Trophoblast cell (in vitro differentiated cells and primary cell): Measurements from ENCODE around the gene NDST3.
A peak's percentile ranks its signal among the peaks of the same experiment; 100 is the strongest.

Experiments
- DNase-seq, 2 donors: peaks; one replicate each; pipeline ENCODE4 v3.0.0-alpha.2; 2016
- H2AFZ ChIP-seq: 2 replicates; pipeline ENCODE4 v1.6.1; 2013; ENCODE audit warnings: low read length, moderate library complexity, mild to moderate bottlenecking; ENCODE audit not compliant: insufficient read depth, poor library complexity
- H2AK5ac ChIP-seq: 2 replicates; pipeline ENCODE4 v1.6.1; 2013; ENCODE audit warnings: mild to moderate bottlenecking, low read length
- H2BK120ac ChIP-seq: 2 replicates; pipeline ENCODE4 v1.6.1; 2013; ENCODE audit warnings: low read length, mild to moderate bottlenecking, moderate library complexity; ENCODE audit not compliant: insufficient read depth, poor library complexity
- H2BK12ac ChIP-seq: 2 replicates; pipeline ENCODE4 v1.6.1; 2013; ENCODE audit warnings: mild to moderate bottlenecking, low read length, moderate library complexity
- H2BK5ac ChIP-seq: 2 replicates; pipeline ENCODE4 v1.6.1; 2013; ENCODE audit warnings: low read length, low read depth, moderate library complexity, mild to moderate bottlenecking; ENCODE audit not compliant: poor library complexity
- H3K14ac ChIP-seq: 2 replicates; pipeline ENCODE4 v1.6.1; 2013; ENCODE audit warnings: mild to moderate bottlenecking, low read length
- H3K18ac ChIP-seq: 2 replicates; pipeline ENCODE4 v1.6.1; 2013; ENCODE audit warnings: mild to moderate bottlenecking, low read length
- H3K23ac ChIP-seq: 2 replicates; pipeline ENCODE4 v1.6.1; 2013; ENCODE audit warnings: low read length
- H3K27ac ChIP-seq: 2 replicates; pipeline ENCODE4 v1.5.1; 2013; ENCODE audit warnings: low read depth, mild to moderate bottlenecking, inconsistent platforms, low read length, moderate library complexity
- H3K27me3 ChIP-seq: 2 replicates; pipeline ENCODE4 v1.6.1; 2013; ENCODE audit warnings: inconsistent platforms, mild to moderate bottlenecking, low read length, moderate library complexity; ENCODE audit not compliant: insufficient read depth
- H3K36me3 ChIP-seq, 2 experiments: 1 replicate in 1 of 2; 2 replicates in 1 of 2; pipeline ENCODE4 v1.6.1; 2013; ENCODE audit warnings: low read length in 2 of 2, mild to moderate bottlenecking in 2 of 2, moderate library complexity in 1 of 2; ENCODE audit not compliant: insufficient read depth in 2 of 2, control insufficient read depth in 1 of 2
- H3K4ac ChIP-seq: 2 replicates; pipeline ENCODE4 v1.6.1; 2013; ENCODE audit warnings: low read depth, mild to moderate bottlenecking, low read length, moderate library complexity
- H3K4me1 ChIP-seq, 2 experiments: 1 replicate in 1 of 2; 2 replicates in 1 of 2; pipeline ENCODE4 v1.6.1; 2013; ENCODE audit warnings: low read length in 2 of 2, mild to moderate bottlenecking in 2 of 2, moderate library complexity in 1 of 2; ENCODE audit not compliant: insufficient read depth in 2 of 2, control insufficient read depth in 1 of 2
- H3K4me2 ChIP-seq: 2 replicates; pipeline ENCODE4 v1.6.1; 2013; ENCODE audit warnings: inconsistent platforms, mild to moderate bottlenecking, low read length, moderate library complexity
- H3K4me3 ChIP-seq: 2 replicates; pipeline ENCODE4 v1.5.1; 2013; ENCODE audit warnings: mild to moderate bottlenecking, low read depth, low read length, inconsistent platforms
- H3K79me1 ChIP-seq: one replicate; pipeline ENCODE4 v1.6.1; 2013; ENCODE audit warnings: low read length
- H3K79me2 ChIP-seq: 2 replicates; pipeline ENCODE4 v1.6.1; 2013; ENCODE audit warnings: low read length, mild to moderate bottlenecking; ENCODE audit not compliant: control insufficient read depth, insufficient read depth, poor library complexity
- H3K9ac ChIP-seq: 2 replicates; pipeline ENCODE4 v1.6.1; 2013; ENCODE audit warnings: mild to moderate bottlenecking, low read length
- H3K9me3 ChIP-seq: 2 replicates; pipeline ENCODE4 v1.6.1; 2013; ENCODE audit warnings: low read depth, mild to moderate bottlenecking, control low read depth, inconsistent platforms, low read length; ENCODE audit not compliant: insufficient read depth
- H4K12ac ChIP-seq: 2 replicates; pipeline ENCODE4 v1.6.1; 2013; ENCODE audit warnings: low read depth, mild to moderate bottlenecking, low read length, moderate library complexity
- H4K8ac ChIP-seq: 2 replicates; pipeline ENCODE4 v1.6.1; 2013; ENCODE audit warnings: low read depth, mild to moderate bottlenecking, low read length, moderate library complexity
- H4K91ac ChIP-seq: one replicate; pipeline ENCODE4 v1.6.1; 2013; ENCODE audit warnings: low read depth, mild to moderate bottlenecking, low read length, moderate library complexity
- WGBS: extraction: QIAGEN DNeasy Blood & Tissue Kit; methylation state at CpG from one replicate; pipeline ENCODE4 v1.1.7; 2013; ENCODE audit warnings: missing lambda C conversion rate; ENCODE audit not compliant: insufficient read length, insufficient coverage; ENCODE audit errors: extremely low coverage; 5-methylcytosine and 5-hydroxymethylcytosine counted together

Gene NDST3

DNA sequence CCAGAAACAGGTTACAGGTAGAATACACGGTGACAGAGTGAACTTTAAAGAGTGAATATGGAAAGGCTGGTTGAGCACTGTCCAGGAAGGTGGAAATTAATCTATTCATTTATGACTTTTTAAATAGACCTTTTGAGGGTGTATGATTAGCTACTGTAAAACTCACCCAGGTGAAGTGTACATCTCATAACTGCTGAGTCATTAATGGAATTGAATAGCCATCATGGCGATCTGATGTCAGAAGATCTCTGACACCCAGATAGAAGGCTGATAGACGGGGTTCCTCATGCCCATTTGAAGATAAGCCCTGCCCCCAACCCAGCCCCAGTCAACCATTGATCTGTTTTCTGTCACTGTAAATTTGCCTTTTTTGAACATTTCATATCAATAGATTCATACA lies 234.5 kb downstream of the NDST3 start:
- H2BK5ac ChIP-seq: no peak overlapping the region
- no peak overlapping the region for H4K12ac ChIP-seq
- WGBS: no CpG with 5 or more reads among the region's 3 CpGs

DNA sequence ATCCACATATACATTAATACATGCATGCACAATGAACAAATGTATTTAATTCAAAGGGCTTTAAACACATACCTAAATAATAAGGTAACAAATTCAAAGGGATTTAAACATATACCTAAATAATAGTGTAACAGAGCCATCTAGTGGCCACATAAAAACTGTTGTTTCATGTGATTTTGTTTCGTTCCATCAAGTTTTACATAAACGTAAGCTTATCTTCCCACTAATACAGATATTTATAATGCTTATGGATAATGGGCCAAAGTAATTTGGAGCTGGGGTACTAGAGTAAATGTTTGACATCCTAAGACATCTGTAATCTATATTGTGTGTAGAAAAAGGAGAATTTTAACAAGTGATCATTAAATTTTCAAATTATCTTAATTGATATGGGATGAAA lies 236.2 kb downstream of the NDST3 start:
- no peaks in the 10 kb centered on the region for H3K79me1 ChIP-seq
- H3K27me3 ChIP-seq: no peaks in the 10 kb centered on the region
- WGBS: no CpG with 5 or more reads among the region's 2 CpGs
- no peak overlapping the region for H2BK12ac ChIP-seq
- H3K4me3 ChIP-seq: no peak overlapping the region
- H4K91ac ChIP-seq: no peak overlapping the region
- DNase-seq: peak in 1 of 2 donors; percentile 74
- H3K79me2 ChIP-seq: no peaks in the 10 kb centered on the region
- H3K4me1 ChIP-seq: no peaks in the 10 kb centered on the region
- H4K12ac ChIP-seq: no peak overlapping the region
- no peak overlapping the region for H3K4me2 ChIP-seq
- no peak overlapping the region for H3K9ac ChIP-seq
- no peak overlapping the region for H4K8ac ChIP-seq
- H3K18ac ChIP-seq: no peak overlapping the region
- H3K23ac ChIP-seq: no peak overlapping the region
- H3K36me3 ChIP-seq: peaks cover 0 to 2% of the 10 kb centered on the region in 2 experiments
- H2AK5ac ChIP-seq: no peak overlapping the region
- no peak overlapping the region for H2BK120ac ChIP-seq
- no peak overlapping the region for H2AFZ ChIP-seq
- H3K27ac ChIP-seq: no peak overlapping the region
- H2BK5ac ChIP-seq: no peak overlapping the region
- H3K4ac ChIP-seq: no peak overlapping the region
- peaks cover 2% of the 10 kb centered on the region for H3K9me3 ChIP-seq
- no peak overlapping the region for H3K14ac ChIP-seq

More for the DNA sequence above, 234.5 kb downstream of the NDST3 start:
- H4K8ac ChIP-seq: no peak overlapping the region
- H3K36me3 ChIP-seq: peaks cover 0 to 4% of the 10 kb centered on the region in 2 experiments
- no peak overlapping the region for H2AK5ac ChIP-seq
- no peak overlapping the region for H3K23ac ChIP-seq
- H4K91ac ChIP-seq: no peak overlapping the region
- H3K27ac ChIP-seq: no peak overlapping the region
- H3K79me2 ChIP-seq: no peaks in the 10 kb centered on the region
- H2BK12ac ChIP-seq: no peak overlapping the region
- no peak overlapping the region for H2AFZ ChIP-seq
- no peaks in the 10 kb centered on the region for H3K79me1 ChIP-seq
- no peaks in the 10 kb centered on the region for H3K27me3 ChIP-seq
- H2BK120ac ChIP-seq: no peak overlapping the region
- no peak overlapping the region for H3K14ac ChIP-seq
- no peak overlapping the region for H3K4me3 ChIP-seq
- H3K4me1 ChIP-seq: no peaks in the 10 kb centered on the region
- H3K9ac ChIP-seq: no peak overlapping the region
- peaks cover 2% of the 10 kb centered on the region for H3K9me3 ChIP-seq
- H3K4ac ChIP-seq: no peak overlapping the region
- DNase-seq: no peak
- H3K18ac ChIP-seq: no peak overlapping the region
- H3K4me2 ChIP-seq: no peak overlapping the region

DNA sequence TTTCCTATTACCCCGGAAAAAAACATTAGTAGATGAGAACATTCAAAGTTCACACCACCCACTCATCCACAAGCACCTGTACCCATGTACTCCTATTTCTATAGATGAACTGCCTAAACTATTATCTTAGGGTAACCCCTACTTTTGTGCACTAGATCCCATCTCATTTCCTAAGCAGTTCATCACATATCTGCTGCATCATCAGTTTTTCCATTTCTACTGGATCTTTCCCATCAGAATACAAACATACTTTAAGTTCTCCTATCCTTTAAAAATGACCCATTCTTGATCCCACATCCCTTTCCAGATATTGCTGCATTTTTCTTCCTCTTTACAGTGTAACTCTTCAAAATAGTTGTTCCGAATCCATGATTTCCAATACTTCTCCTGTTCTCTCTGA lies 237.5 kb downstream of the NDST3 start:
- Histone ChIP-seq H3K9me3 (no peaks in the 10 kb centered on the region), H2AK5ac (no peak overlapping the region), H3K9ac (no peak overlapping the region), H3K4me3 (no peak overlapping the region), H3K36me3 (no peaks in the 10 kb centered on the region), H3K27ac (no peak overlapping the region), H3K4ac (no peak overlapping the region), H3K4me1 (no peaks in the 10 kb centered on the region), H3K4me2 (no peak overlapping the region), H4K8ac (no peak overlapping the region), H3K14ac (no peak overlapping the region), H4K12ac (no peak overlapping the region), H3K79me2 (no peaks in the 10 kb centered on the region), H2BK5ac (no peak overlapping the region), H3K27me3 (no peaks in the 10 kb centered on the region), H4K91ac (no peak overlapping the region), H2BK12ac (no peak overlapping the region), H3K79me1 (no peaks in the 10 kb centered on the region), H3K23ac (no peak overlapping the region), H2AFZ (no peak overlapping the region), H3K18ac (no peak overlapping the region), H2BK120ac (no peak overlapping the region)
- WGBS: no CpG with 5 or more reads among the region's 2 CpGs
- no peak for DNase-seq

DNA sequence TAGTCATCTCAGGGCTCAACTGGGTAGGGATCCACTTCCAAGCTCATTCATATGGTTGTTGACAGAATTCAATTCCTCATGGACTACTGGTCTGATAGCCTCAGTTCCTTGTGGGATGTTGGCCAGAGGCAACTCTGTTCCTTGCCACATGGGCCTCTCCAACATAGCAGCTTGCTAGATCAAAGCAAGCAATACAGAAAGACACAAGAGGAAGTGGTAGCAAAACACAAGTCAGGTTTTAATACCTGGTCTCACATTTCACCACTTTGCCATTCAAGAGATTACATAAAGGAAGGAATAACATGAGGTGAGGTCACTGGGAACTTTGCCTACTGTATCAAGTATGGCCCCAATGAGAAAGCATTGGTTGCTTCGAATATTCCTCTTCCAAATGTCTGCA lies 239.4 kb downstream of the NDST3 start:
- no peak overlapping the region for H3K4me3 ChIP-seq
- no peak overlapping the region for H2AFZ ChIP-seq
- H2BK12ac ChIP-seq: no peak overlapping the region
- H4K12ac ChIP-seq: no peak overlapping the region
- peaks cover under 1% of the 10 kb centered on the region for H3K79me1 ChIP-seq
- no peak overlapping the region for H3K14ac ChIP-seq
- no peak overlapping the region for H3K18ac ChIP-seq
- H3K4ac ChIP-seq: no peak overlapping the region
- no peaks in the 10 kb centered on the region for H3K4me1 ChIP-seq
- H3K27ac ChIP-seq: no peak overlapping the region
- no peak overlapping the region for H4K8ac ChIP-seq
- H3K23ac ChIP-seq: no peak overlapping the region
- no peak overlapping the region for H4K91ac ChIP-seq
- no peaks in the 10 kb centered on the region for H3K27me3 ChIP-seq
- no peaks in the 10 kb centered on the region for H3K36me3 ChIP-seq
- WGBS: no CpG with 5 or more reads among the region's 1 CpG
- peaks cover under 1% of the 10 kb centered on the region for H3K79me2 ChIP-seq
- no peaks in the 10 kb centered on the region for H3K9me3 ChIP-seq
- H3K4me2 ChIP-seq: no peak overlapping the region
- DNase-seq: no peak
- no peak overlapping the region for H2AK5ac ChIP-seq
- H2BK120ac ChIP-seq: no peak overlapping the region
- no peak overlapping the region for H3K9ac ChIP-seq
- no peak overlapping the region for H2BK5ac ChIP-seq
